ENCODE results near the gene REXO4.

Gene REXO4, protein sequence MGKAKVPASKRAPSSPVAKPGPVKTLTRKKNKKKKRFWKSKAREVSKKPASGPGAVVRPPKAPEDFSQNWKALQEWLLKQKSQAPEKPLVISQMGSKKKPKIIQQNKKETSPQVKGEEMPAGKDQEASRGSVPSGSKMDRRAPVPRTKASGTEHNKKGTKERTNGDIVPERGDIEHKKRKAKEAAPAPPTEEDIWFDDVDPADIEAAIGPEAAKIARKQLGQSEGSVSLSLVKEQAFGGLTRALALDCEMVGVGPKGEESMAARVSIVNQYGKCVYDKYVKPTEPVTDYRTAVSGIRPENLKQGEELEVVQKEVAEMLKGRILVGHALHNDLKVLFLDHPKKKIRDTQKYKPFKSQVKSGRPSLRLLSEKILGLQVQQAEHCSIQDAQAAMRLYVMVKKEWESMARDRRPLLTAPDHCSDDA

DNA sequence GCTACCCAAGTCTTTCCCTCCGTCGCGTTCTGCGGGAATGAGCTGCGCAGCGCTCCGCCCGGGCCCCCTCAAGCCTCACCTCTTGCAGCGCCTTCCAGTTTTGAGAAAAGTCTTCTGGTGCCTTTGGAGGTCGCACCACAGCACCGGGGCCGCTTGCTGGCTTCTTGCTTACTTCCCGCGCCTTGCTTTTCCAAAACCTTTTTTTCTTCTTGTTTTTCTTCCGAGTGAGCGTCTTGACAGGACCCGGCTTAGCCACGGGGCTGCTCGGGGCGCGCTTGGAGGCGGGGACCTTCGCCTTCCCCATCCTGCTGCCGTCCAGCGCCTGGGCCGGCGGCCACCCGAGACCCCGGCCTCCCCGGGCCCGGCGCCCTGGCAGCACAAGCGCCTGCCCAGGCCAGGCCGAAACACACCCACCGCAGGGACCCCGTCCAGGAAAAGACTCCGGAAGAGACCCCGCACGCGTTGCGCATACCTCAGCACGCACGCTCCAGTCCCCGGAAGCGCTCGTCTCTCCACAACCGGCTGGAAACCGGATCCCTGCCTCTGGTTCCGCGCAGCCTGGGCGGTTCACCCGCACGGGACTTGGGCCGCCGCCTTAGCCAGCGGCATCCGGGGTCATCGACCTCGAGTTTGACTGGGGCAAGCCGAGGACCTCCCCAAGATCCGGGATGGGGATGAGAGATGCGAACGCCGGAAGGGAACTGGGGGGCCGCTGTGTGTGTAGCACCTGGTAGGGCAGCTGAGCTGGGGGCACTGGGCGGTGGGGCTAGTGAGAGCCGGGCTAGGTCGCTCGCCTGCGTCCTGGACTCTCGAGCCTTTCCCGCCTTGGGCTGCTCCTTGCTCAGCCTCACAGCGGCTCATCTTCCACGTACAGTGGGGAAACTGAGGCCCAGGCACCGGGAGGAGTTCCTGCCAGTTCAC, at the start of gene REXO4:
Gene REXO4 (minus strand): TSS at position 470 of the 921 bp plus-strand sequence. CDS start 166 bp downstream, at position 304.
- peak in 55 of 56 donors; percentile 31 to 94 (median 79) for DNase-seq

GRCh38 chr9:133467101-133467500, 49.3 kb upstream of the REXO4 start:
- no peak for DNase-seq

DNA sequence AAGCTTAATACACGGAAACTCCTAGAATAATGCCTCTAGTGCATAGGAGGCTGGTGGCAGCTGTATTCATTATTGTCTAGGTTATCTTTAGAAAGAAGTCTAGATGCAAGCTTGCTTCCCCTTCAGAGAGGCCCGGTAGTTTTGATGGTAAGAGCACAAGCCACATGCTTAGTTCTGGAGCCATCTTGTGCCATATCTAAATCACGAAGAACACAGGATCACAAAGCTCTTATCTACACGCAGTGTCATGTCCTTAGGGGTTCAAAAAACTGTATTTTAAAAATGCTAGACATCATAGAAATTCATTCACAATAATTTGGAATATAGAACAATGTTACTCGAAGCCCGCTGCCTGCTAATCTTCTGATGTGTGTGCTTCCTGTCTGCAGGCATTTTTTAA, 48.2 kb upstream of the REXO4 start:
- DNase-seq, result no peak

GRCh38 chr9:133464638-133465037, 46.8 kb upstream of the REXO4 start:
- no peak for DNase-seq

GRCh38 chr9:133463864-133464615, 46.2 kb upstream of the REXO4 start:
- DNase-seq, result no peak

DNA sequence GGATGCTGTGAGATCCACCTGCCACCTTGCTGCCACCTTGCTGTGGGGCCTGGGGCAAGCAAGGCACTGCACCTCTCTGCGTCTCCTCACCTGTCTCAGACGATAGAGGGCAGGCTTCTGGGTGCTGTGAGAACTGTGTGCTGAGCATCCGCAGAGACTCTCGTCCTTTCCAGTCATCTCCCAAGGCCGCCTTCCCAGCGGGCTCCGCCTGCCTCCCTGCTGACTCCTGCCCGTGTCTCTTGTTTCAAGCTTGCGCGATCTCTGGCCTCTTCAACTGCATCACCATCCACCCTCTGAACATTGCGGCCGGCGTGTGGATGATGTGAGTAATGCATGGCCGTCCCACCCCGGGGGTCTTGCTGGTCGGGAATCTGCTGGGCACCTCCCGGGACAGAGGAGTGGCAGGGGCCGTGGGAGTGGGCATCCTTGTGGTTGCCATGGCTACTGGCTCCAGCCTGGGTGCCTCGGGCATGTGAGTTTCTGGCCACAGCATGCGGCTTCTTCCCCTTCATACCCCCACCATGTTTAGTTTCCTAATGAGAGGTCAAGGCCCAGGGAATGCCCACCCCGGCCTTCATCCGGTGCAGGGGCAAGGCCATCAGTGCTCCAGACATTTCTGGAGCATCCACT, 45.5 kb upstream of the REXO4 start:
- DNase-seq, result peak in 8 of 56 donors; percentile 10 to 41 (median 27)

DNA sequence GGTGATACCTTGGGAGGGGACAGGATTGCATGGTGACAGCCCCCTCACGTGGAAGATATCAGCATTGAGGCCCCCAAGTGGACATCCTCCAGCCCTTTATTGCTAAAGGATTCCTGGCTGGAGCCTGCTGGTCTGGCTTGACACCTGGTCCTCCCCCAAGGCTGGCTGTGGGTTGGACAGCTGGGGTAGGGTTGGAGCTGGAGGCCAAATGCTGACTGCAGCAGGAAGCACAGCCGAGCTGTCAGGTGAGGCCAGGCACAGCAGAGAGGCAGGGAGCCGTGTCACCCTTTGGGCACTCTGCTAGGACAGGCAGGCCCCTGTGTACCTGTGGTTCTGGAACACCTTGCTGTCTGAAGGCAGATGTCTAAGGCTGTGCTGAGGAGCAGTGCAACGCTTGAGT, 44.2 kb upstream of the REXO4 start:
- DNase-seq, result no peak

- peak in 34 of 56 donors; percentile 38 to 88 (median 66) for DNase-seq
Measured at GRCh38 chr9:133460405-133461175, 42.8 kb upstream of the REXO4 start.

DNA sequence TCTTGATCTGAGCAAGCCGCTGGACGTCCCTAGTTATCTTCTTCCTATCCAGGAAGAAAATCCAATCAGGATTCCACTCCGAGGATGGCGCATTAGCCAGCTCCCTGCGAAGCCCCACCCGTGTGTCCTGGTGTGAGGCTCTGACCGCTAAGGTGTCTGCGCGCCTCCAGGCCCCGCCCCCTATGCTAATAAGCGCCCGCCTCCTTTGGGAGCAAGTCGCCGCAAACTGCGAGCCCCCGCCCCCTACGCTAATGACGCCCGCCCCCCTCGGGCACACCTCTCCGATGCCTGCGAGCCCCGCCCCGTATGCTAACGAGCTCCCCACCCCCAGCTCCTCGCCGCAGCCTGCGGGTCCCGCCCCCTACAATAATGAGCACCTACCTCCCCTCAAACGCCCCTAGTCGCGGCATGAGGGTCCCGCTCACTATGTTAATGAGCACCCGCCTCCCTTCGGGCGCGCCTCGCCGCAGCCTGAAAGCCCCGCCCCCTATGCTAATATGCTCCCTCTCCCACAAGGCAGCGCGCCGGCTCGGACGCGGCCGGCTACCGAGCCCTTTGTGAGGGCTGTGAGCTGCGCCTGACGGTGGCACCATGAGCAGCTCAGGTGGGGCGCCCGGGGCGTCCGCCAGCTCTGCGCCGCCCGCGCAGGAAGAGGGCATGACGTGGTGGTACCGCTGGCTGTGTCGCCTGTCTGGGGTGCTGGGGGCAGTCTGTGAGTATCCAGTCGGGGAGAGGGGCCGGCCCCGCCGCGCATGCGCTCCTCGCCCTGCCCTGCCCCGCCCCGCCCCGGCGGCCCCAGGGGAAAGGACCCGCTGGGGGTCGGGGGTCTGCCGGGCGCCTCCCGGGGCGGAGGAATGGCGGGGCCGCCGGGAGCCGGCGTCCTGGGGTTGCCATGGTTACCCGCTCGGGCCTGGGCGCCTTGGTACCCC, 41.9 kb upstream of the REXO4 start, which contains the start of gene CACFD1:
Gene CACFD1 (plus strand): TSS at position 503 of the 929 bp plus-strand sequence. CDS start 89 bp downstream, at position 592.
- DNase-seq, result peak; percentile 85 to 99 (median 96)

- no peak for DNase-seq
Measured at GRCh38 chr9:133458643-133459312, 41.0 kb upstream of the REXO4 start.

GRCh38 chr9:133457748-133458147, 39.9 kb upstream of the REXO4 start:
- no peak for DNase-seq

GRCh38 chr9:133457233-133457632, 39.4 kb upstream of the REXO4 start:
- DNase-seq, result no peak

- DNase-seq, result no peak
Measured at GRCh38 chr9:133456409-133456808, 38.6 kb upstream of the REXO4 start.

DNA sequence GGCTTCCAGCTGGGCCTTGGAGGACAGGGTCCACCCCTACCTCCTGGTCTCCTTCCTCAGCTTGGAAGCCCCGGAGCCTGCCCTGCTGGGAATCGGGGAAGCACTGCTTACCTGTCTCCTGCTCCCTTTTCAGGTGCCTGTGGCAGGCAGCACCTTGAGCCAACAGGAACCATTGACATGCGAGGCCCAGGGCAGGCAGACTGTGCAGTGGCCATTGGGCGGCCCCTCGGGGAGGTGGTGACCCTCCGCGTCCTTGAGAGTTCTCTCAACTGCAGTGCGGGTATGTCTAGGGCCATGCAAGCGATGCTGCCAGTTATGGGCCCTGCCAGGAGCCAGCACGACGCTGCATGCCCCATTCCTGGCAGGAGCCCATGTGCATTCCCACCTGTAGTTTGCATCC, 38.1 kb upstream of the REXO4 start:
- DNase-seq, result no peak

DNA sequence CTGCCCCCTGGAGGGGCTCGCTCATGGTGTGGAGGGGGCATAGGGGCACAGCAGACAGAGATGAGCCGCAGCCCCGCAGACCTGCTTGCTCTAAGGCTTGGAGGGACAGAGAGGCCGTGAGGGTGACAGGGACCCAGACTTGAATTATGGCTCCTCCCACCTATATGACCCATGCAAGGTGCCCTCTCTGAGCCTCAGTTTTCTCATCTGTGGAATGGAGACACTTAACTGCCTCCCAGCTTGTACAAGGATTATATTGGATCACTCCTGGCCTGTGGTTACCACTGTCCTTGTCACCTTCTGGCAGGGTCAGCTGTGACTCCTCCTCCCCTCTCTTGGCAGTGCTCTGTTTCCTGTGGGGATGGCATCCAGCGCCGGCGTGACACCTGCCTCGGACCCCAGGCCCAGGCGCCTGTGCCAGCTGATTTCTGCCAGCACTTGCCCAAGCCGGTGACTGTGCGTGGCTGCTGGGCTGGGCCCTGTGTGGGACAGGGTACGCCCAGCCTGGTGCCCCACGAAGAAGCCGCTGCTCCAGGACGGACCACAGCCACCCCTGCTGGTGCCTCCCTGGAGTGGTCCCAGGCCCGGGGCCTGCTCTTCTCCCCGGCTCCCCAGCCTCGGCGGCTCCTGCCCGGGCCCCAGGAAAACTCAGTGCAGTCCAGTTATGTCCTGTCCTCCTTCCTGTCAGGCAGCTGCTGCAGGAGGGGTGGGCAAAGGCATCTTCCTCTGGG, 37.3 kb upstream of the REXO4 start:
- no peak for DNase-seq

DNA sequence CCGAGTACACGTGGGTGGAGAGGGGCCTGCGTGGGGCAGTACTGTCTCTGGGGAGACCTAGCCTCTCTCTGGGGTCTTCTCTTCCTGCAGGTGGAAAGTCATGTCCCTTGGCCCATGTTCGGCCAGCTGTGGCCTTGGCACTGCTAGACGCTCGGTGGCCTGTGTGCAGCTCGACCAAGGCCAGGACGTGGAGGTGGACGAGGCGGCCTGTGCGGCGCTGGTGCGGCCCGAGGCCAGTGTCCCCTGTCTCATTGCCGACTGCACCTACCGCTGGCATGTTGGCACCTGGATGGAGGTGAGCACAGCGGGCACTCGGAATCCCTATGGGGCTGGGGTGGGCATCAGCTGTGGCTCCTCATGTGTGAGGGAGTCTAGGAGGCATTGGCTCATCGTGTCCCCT, 36.5 kb upstream of the REXO4 start:
- no peak for DNase-seq

GRCh38 chr9:133453651-133454050, 35.8 kb upstream of the REXO4 start:
- peak in 22 of 56 donors; percentile 4 to 62 (median 22) for DNase-seq
